AG20443 (cell line): ENCODE data around the gene AHRR.
"Not testable (repeated sequence)": the region's sequence is repeated elsewhere in the genome, so short reads cannot be mapped to it uniquely, and the experiment has no call there.

Source experiments
- DNase-seq: peaks from one replicate; pipeline ENCODE4 v3.0.0; 2012; ENCODE audit warnings: low spot score, mixed read lengths

The AHRR gene

GRCh38 chr5:459562-460272 lies 138.2 kb downstream of the AHRR start:
- no peak for DNase-seq

DNA sequence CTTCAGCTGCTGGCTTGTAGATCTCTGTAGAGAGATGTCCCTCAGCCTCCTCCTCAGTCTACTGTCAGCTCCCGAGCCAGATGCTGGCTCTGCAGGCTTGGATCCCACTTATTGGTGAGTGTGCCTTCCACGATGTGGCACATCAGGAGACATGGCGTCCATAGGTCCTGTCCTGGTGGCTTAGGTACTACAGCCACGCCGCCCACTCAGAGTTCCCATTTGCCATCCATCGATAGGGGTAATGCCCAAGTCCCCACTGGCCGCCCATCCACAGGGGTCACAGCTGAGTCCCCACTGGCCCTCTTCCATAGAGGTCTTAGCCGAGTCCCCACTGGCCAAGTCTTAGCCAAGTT lies 138.7 kb downstream of the AHRR start:
- DNase-seq = no peak

GRCh38 chr5:462051-462481 lies 140.6 kb downstream of the AHRR start:
- DNase-seq = no peak

- no peak for DNase-seq
Measured at GRCh38 chr5:463301-463700, 141.8 kb downstream of the AHRR start.

- DNase-seq = no peak
Measured at GRCh38 chr5:463952-464351, 142.4 kb downstream of the AHRR start.

- no peak for DNase-seq
Measured at GRCh38 chr5:464446-464842, 142.9 kb downstream of the AHRR start.

DNA sequence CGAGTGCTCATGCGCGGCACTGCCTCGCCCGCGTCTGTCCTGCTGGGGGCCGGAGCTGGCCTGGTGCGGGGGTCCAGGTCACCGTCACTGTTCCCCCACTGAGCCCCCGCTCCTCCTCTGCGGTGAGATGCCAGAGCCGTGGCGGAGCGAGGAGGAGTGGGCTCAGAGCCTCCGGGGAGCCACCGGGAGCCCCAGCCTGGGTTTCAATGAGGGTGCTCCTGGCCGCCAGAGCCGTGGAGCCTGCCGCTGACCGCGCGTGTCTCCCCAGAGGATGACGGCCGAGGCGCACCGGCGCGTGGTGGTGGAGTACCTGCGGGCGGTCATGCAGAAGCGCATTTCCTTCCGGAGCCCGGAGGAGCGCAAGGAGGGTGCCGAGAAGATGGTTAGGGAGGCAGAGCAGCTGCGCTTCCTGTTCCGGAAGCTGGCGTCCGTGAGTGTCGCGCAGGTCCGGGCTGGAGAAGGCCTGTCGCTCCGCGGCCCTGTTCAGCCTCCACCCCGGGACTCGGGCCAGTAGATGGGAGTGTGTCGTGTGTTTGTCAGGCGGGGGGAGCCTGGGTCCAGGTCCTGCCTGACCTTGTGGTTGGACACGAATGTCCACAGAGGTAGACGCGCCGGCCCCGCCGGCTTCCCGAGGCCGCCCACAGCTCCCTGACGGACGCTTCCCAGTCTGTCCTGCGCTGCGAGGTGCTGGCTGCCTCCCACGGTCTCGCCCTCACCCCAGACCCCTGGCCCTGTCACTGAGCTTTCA lies 143.5 kb downstream of the AHRR start:
- no peak for DNase-seq

- DNase-seq = no peak
Measured at GRCh38 chr5:465591-466403, 144.3 kb downstream of the AHRR start.

DNA sequence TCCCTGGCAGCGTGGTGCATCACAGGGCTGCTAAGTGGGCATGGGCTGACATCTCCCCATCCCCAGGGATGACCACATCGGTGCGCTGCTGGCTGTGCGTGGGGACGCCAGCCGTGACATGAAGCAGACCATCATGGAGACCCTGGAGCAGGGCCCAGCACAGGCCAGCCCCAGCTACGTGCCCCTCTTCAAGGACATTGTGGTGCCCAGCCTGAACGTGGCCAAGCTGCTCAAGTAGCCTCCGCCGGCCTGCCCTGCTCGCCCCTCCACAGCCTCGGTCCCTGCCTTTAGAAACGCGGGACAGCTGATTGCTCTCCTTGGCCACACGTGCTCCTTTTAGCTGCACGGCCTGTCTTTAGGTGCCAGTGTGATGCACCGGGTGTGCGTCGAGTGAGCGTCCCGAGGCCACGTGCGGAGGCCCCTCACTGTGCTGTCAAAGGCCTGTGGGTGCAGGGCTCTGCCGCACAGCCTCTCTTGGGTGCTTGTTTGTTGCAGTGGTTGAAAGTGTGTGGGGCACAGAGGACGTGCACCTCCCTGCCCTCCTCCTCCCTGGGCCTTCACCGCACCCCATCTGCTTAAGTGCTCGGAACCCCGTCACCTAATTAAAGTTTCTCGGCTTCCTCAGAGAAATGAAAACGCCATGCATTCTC lies 145.3 kb downstream of the AHRR start:
- no peak for DNase-seq

DNA sequence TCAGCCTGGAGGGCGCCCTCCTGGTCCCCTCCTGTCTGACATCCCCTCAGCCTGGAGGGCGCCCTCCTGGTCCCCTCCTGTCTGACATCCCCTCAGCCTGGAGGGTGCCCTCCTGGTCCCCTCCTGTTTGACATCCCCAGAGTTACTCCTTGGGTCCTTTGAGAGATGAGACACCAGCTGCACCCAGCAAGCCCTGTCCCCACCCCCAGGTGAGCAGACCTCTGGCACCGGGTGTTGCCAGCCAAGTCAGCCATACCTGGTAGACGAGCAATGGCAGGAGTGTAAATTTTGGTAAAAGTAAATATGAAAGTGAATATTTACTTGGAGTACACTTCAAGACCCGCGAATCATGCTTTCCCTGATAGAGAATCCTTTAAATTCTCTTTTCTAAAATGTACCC lies 146.9 kb downstream of the AHRR start:
- DNase-seq = no peak

- DNase-seq = no peak
Measured at GRCh38 chr5:469752-470483, 148.4 kb downstream of the AHRR start.

GRCh38 chr5:470961-471749 lies 149.6 kb downstream of the AHRR start:
- no peak for DNase-seq

DNA sequence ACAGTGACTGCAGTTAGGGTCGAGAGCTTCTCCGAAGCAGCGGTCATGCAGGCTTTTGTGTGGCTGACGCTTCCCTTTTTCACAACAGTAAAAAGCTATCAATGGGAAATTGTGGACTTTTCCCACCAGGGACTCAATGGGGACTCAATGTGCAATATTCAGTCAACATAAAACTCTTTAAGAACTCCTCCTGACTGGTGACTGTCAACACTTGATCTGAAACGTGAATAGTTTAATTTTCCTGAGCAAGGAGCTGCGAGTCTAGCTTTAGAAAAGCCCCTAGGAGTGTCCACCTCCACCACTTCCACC lies 150.2 kb downstream of the AHRR start:
- DNase-seq = no peak

DNA sequence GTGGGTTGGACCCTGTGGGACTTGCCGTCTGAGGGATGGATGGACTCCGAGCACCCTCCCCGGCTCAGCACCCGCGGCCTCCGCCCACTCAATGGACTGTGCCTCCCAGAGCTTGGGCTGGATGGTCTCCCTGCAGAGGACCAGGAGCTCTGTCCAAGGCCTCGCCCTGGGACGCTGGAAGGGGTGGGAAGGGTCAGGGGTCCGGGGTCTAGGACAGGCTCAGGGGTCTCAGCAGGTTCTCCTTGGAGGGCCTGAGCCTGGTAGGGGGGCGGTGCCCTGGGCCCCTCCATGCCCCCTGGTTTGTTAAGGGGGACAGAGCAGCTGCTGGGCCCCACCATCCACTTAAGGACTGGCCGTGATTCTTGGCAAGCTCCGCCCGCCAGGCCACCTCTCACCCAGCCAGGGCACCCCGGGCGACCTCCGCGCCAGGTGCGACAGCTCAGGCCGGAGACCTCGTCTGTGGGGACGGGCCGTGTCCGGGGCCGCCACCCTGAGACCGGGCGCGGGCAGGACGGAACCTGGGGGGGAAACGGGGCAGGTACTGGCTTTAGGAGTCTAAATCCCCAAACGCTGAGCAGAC lies 150.7 kb downstream of the AHRR start:
- DNase-seq = no peak

GRCh38 chr5:472656-473550 lies 151.4 kb downstream of the AHRR start:
- peak; percentile 100 for DNase-seq

- peak; percentile 54 for DNase-seq
Measured at GRCh38 chr5:473551-474192, 152.2 kb downstream of the AHRR start.

DNA sequence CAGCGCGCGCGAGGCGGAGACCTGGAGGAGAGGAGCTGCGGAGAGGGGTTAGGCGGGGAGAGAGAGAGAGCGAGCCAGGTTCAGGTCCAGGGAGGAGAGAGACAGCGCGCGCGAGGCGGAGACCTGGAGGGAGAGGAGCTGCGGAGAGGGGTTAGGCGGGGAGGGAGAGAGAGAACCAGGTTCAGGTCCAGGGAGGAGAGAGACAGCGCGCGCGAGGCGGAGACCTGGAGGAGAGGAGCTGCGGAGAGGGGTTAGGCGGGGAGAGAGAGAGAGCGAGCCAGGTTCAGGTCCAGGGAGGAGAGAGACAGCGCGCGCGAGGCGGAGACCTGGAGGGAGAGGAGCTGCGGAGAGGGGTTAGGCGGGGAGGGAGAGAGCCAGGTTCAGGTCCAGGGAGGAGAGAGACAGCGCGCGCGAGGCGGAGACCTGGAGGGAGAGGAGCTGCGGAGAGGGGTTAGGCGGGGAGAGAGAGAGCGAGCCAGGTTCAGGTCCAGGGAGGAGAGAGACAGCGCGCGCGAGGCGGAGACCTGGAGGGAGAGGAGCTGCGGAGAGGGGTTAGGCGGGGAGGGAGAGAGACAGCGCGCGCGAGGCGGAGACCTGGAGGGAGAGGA lies 152.8 kb downstream of the AHRR start:
- not testable (repeated sequence) for DNase-seq

DNA sequence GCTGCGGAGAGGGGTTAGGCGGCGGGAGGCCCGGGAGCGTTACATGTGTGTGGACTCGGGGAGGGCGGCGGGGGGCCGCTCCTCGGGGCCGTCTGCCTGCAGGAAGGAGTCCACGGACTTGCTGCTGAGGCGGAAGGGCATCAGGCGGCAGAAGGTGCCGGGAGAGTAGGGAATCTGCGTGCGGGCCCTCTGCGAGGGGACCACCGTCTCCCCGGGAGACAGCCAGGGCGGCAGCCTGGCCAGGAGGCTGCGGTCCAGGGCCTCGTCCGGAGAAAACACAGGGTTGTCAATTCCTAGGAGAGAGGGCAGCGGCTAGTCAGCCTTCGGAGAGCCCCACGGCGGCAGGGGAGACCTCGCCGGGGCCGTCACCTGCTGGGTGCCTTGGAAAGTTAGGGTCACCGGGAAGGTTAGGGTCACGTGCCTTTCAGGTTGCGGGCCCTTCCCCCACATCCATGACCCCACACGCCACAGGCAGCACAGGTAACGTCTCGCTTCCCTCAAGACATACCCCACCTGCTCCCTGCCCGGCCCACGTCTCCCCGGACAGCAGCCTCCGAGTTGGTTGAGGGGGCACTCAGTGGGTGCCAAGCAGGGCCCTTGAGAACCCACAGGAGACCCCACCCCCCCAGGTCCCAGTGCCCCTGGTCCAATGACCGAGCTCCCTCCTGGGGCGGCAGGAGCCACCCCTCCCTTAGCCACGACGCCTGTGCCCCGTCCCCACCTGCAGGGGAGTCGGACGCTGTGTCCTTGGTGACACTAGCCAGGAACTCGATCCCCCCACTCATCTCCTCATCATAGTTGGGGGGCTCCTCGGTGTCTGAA lies 153.5 kb downstream of the AHRR start:
- no peak for DNase-seq
